GM21619 (cell line): ENCODE data around the gene COX20.
"Not testable (repeated sequence)": the region's sequence is repeated elsewhere in the genome, so short reads cannot be mapped to it uniquely, and the experiment has no call there.

ENCODE experiments used
- ATAC-seq: cut with Tn5 transposase; IDR thresholded peaks from one replicate; pipeline ENCODE4 v1.9.1; 2021; ENCODE audit not compliant: unreplicated experiment

COX20 gene

GRCh38 chr1:244835276-244836134 lies at the start of gene COX20:
Gene COX20 (plus strand): TSS chr1:244835658. CDS start chr1:244835715, 57 bp downstream.
- peak; percentile 61 for ATAC-seq

- ATAC-seq: no peak
These were observed 46.8 kb upstream of the COX20 start for GRCh38 chr1:244788493-244789275.

GRCh38 chr1:244789276-244789580 lies 46.2 kb upstream of the COX20 start:
- no peak for ATAC-seq

- ATAC-seq: no peak
These were observed 45.7 kb upstream of the COX20 start for GRCh38 chr1:244789731-244790130.

- ATAC-seq: no peak
These were observed 44.4 kb upstream of the COX20 start for GRCh38 chr1:244791061-244791460.

- no peak for ATAC-seq
These were observed 43.1 kb upstream of the COX20 start for GRCh38 chr1:244792188-244792850.

GRCh38 chr1:244794071-244794470 lies 41.4 kb upstream of the COX20 start:
- ATAC-seq: no peak

GRCh38 chr1:244794516-244794915 lies 40.9 kb upstream of the COX20 start:
- not testable (repeated sequence) for ATAC-seq

- ATAC-seq: peak; percentile 44
These were observed 38.6 kb upstream of the COX20 start for GRCh38 chr1:244796719-244797406.

- peak; percentile 11 for ATAC-seq
These were observed 34.6 kb upstream of the COX20 start for GRCh38 chr1:244800821-244801220.

GRCh38 chr1:244801246-244801645 lies 34.2 kb upstream of the COX20 start:
- peak; percentile 83 for ATAC-seq

GRCh38 chr1:244802041-244802440 lies 33.4 kb upstream of the COX20 start:
- ATAC-seq: no peak

- no peak for ATAC-seq
These were observed 32.8 kb upstream of the COX20 start for GRCh38 chr1:244802556-244803239.

- no peak for ATAC-seq
These were observed 30.6 kb upstream of the COX20 start for GRCh38 chr1:244804841-244805240.

- no peak for ATAC-seq
These were observed 28.3 kb upstream of the COX20 start for GRCh38 chr1:244807138-244807537.

GRCh38 chr1:244810221-244810620 lies 25.2 kb upstream of the COX20 start:
- no peak for ATAC-seq

- ATAC-seq: no peak
These were observed 22.1 kb upstream of the COX20 start for GRCh38 chr1:244813327-244813726.

- peak; percentile 26 for ATAC-seq
These were observed 19.8 kb upstream of the COX20 start for GRCh38 chr1:244815600-244816099.

GRCh38 chr1:244817415-244817894 lies 18.0 kb upstream of the COX20 start:
- no peak for ATAC-seq

- no peak for ATAC-seq
These were observed 15.3 kb upstream of the COX20 start for GRCh38 chr1:244820131-244820530.
